Left ventricle myocardium inferior (tissue), 1 donor: ENCODE data around the gene ZNF892. TPM values are rescaled to one million over a fixed set of nuclear protein-coding genes. Genes with fewer than 3 reads are reported as not detected.
"Not testable (repeated sequence)": the region's sequence is repeated elsewhere in the genome, so short reads cannot be mapped to it uniquely, and the experiment has no call there.

ENCODE experiments used
- DNase-seq: peaks from one replicate; pipeline ENCODE4 v3.0.0-alpha.2; 2020
- H3K27ac ChIP-seq: fragments of 200-600 bp; replicated peaks from 2 replicates; pipeline ENCODE4 v1.8.0; 2021
- H3K27me3 ChIP-seq: fragments of 200-600 bp; 2 replicates; pipeline ENCODE4 v1.8.0; 2021; ENCODE audit warnings: low read depth
- H3K36me3 ChIP-seq: fragments of 200-600 bp; 2 replicates; pipeline ENCODE4 v1.8.0; 2021
- H3K4me1 ChIP-seq: fragments of 200-600 bp; 2 replicates; pipeline ENCODE4 v1.8.0; 2021
- H3K4me3 ChIP-seq: fragments of 200-600 bp; 2 replicates; pipeline ENCODE4 v1.8.0; 2021; ENCODE audit warnings: mild to moderate bottlenecking, moderate library complexity
- H3K9me3 ChIP-seq: fragments of 200-600 bp; replicated peaks from 2 replicates; pipeline ENCODE4 v1.8.0; 2021
- intact Hi-C: fragments of 100-400 bp; cut with micrococcal nuclease; formaldehyde crosslinking; loops from one replicate; pipeline ENCODE4 v1.11.0; 2022
- total RNA-seq: library from RNA; stranded (reverse); fragmentation: NEBNext Ultra II Directional; extraction: Animal tissue kit (Norgen Biotek cat#: 25700); gene quantifications from one replicate; pipeline ENCODE4 v1.2.1, GENCODE V29; 2021
- TF ChIP-seq, protein P1 (sequence below): fragments of 200-600 bp; IDR thresholded peaks from 2 replicates; pipeline ENCODE4 v1.8.0; 2021; ENCODE audit warnings: antibody characterized with exemption, mild to moderate bottlenecking, borderline replicate concordance
- donor health status: DM: no; HTN: yes; CAD: no; lungs with severe emphysema.

Gene ZNF892
- total RNA-seq, 1 donor from 2014 or later: 4.0 TPM

DNA sequence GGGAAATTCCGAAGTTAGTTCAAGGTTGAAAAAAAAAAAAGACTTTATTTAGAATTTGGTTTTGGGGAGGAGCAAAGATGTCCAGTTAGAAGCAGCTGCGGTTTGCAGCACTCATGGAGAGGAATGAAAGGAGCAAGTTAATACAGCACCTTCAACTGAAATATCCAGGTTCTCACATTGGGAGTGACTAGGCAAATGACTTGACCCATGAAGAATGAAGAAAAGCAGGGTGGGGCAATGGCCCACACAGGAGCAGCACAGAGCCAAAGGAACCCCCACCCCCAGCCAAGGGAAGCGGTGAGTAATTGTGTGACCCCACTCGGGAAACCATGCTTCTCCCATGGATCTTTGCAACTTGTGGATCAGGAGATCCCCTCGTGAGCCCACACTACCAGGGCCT is 32.8 kb downstream of the ZNF892 start:
- Histone ChIP-seq H3K27ac (no peak overlapping the region), H3K36me3 (no peaks in the 10 kb centered on the region), H3K4me1 (peaks cover 12% of the 10 kb centered on the region), H3K9me3 (peaks cover 86% of the 10 kb centered on the region), H3K27me3 (no peaks in the 10 kb centered on the region), H3K4me3 (no peak overlapping the region)
- intact Hi-C loops: no loop called here
- TF ChIP-seq, protein P1, sequence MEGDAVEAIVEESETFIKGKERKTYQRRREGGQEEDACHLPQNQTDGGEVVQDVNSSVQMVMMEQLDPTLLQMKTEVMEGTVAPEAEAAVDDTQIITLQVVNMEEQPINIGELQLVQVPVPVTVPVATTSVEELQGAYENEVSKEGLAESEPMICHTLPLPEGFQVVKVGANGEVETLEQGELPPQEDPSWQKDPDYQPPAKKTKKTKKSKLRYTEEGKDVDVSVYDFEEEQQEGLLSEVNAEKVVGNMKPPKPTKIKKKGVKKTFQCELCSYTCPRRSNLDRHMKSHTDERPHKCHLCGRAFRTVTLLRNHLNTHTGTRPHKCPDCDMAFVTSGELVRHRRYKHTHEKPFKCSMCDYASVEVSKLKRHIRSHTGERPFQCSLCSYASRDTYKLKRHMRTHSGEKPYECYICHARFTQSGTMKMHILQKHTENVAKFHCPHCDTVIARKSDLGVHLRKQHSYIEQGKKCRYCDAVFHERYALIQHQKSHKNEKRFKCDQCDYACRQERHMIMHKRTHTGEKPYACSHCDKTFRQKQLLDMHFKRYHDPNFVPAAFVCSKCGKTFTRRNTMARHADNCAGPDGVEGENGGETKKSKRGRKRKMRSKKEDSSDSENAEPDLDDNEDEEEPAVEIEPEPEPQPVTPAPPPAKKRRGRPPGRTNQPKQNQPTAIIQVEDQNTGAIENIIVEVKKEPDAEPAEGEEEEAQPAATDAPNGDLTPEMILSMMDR: no peak
- no peak for DNase-seq

DNA sequence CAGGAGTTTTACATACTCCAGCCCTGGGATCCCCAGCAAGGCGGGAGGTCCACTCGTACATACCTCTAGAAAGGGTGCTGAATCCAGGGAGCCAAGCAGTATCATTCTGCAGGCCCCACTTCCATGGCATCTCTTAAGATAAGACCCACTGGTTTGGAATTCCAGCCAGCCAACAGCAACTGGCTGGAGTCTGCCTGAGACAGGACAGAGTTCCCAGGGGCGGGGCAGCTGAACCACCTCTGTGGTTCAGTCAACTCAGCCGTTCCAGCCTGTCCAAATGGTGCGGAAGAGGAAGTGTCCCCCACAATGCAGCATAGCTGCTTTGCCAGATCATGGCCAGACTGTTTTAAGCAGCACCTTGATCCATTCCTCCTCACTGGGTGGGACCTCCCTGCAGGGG is 33.2 kb downstream of the ZNF892 start:
- TF ChIP-seq, protein P1: no peak
- peaks cover 86% of the 10 kb centered on the region for H3K9me3 ChIP-seq
- no peaks in the 10 kb centered on the region for H3K36me3 ChIP-seq
- no peak for DNase-seq
- H3K4me1 ChIP-seq: peaks cover 12% of the 10 kb centered on the region
- no peak overlapping the region for H3K4me3 ChIP-seq
- no peaks in the 10 kb centered on the region for H3K27me3 ChIP-seq
- intact Hi-C loops: no loop called here
- H3K27ac ChIP-seq: no peak overlapping the region

DNA sequence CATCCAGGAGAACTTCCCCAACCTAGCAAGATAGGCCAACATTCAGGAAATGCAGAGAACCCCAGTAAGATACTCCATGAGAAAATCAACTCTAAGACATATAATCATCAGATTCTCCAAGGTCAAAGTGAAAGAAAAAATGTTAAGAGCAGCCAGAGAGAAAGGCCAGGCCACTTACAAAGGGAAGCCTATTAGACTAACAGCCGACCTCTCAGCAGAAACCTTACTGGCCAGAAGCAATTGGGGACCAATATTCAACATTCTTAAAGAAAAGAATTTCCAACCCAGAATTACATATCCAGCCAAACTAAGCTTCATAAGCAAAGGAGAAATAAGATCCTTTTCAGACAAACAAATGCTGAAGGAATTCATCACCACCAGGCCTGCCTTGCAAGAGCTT is 34.8 kb downstream of the ZNF892 start:
- DNase-seq, H3K4me3 ChIP-seq, intact Hi-C loops, H3K27me3 ChIP-seq, H3K27ac ChIP-seq, H3K36me3 ChIP-seq: not testable (repeated sequence)
- H3K4me1 ChIP-seq: peaks cover 12% of the 10 kb centered on the region
- peaks cover 87% of the 10 kb centered on the region for H3K9me3 ChIP-seq

Other genes starting within 250 kb of the ZNF892 start
- 4.4 TPM for gene MAL, start 181.8 kb upstream of the ZNF892 start, total RNA-seq
- 81.2 TPM for gene MRPS5, start 85.7 kb upstream of the ZNF892 start, total RNA-seq
- gene ZNF514, start 47.7 kb upstream of the ZNF892 start, total RNA-seq: 15.1 TPM
- gene ZNF2, start 41.7 kb upstream of the ZNF892 start, total RNA-seq: 3.4 TPM
- 1.4 TPM for gene PROM2, start 66.9 kb downstream of the ZNF892 start, total RNA-seq
- gene KCNIP3, start 89.8 kb downstream of the ZNF892 start, total RNA-seq: 4.6 TPM
- 32.4 TPM for gene FAHD2A, start 195.2 kb downstream of the ZNF892 start, total RNA-seq